Limb (tissue), 2 donors: ENCODE measurements around the gene C10orf105.

Source experiments
- DNase-seq, 2 donors: peaks; one replicate each; pipeline ENCODE4 v3.0.0-alpha.2; 2016; ENCODE audit errors: extremely low spot score in 2 of 2

Gene C10orf105

GRCh38 chr10:71719464-71720201, at the start of gene C10orf105:
Gene C10orf105 (minus strand): TSS chr10:71719778. CDS start chr10:71716337, 3,441 bp downstream.
- no peak for DNase-seq

GRCh38 chr10:71767420-71768035, 48.0 kb upstream of the C10orf105 start:
- DNase-seq = no peak

- DNase-seq = peak in 1 of 2 donors; percentile 46
Observed at GRCh38 chr10:71766717-71767419, 47.3 kb upstream of the C10orf105 start.

GRCh38 chr10:71765906-71766716, 46.5 kb upstream of the C10orf105 start:
- no peak for DNase-seq

GRCh38 chr10:71765176-71765904, 45.8 kb upstream of the C10orf105 start:
- no peak for DNase-seq

- DNase-seq = no peak
Observed at GRCh38 chr10:71763352-71764127, 44.0 kb upstream of the C10orf105 start.

- no peak for DNase-seq
Observed at GRCh38 chr10:71762324-71762723, 42.7 kb upstream of the C10orf105 start.

GRCh38 chr10:71761541-71762113, 42.0 kb upstream of the C10orf105 start:
- DNase-seq = no peak

GRCh38 chr10:71761105-71761511, 41.5 kb upstream of the C10orf105 start:
- no peak for DNase-seq

- DNase-seq = no peak
Observed at GRCh38 chr10:71757399-71757922, 37.9 kb upstream of the C10orf105 start.

- no peak for DNase-seq
Observed at GRCh38 chr10:71756311-71757191, 37.0 kb upstream of the C10orf105 start.

- DNase-seq = no peak
Observed at GRCh38 chr10:71755179-71755879, 35.8 kb upstream of the C10orf105 start.

- no peak for DNase-seq
Observed at GRCh38 chr10:71754562-71754961, 35.0 kb upstream of the C10orf105 start.

GRCh38 chr10:71753960-71754505, 34.5 kb upstream of the C10orf105 start:
- no peak for DNase-seq

GRCh38 chr10:71753091-71753959, 33.7 kb upstream of the C10orf105 start:
- DNase-seq = no peak

- DNase-seq = no peak
Observed at GRCh38 chr10:71752391-71753090, 33.0 kb upstream of the C10orf105 start.
